ENCODE data around the gene MCM3.
A peak's percentile ranks its signal among the peaks of the same experiment; 100 is the strongest.

The MCM3 gene

DNA sequence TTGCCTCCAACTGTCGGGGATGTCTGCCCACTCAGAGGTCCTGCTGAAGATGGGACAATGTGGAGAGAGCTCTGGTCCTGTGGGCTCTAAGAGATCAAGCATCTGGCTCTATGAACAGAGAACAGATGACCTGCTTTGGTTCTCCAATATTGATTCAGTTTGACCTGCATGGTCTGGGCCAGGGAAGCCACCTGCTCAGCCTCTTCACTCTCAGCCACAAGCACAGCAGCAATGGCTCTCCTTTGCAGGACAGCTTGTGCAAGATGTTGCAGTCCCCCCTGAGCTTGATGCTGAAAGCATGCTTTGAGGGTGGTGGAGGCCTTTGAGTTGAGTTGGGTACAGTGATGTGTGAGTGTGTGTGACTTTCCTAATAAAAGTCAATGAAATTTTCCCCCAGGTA, 18.6 kb upstream of the MCM3 start:
- DNase-seq (ENCODE audit: low read depth, low spot score), result no peak

GRCh38 chr6:52301326-52301725, 16.8 kb upstream of the MCM3 start:
- no peak for DNase-seq (ENCODE audit: low read depth, low spot score)

GRCh38 chr6:52300489-52300931, 16.0 kb upstream of the MCM3 start:
- no peak for DNase-seq (ENCODE audit: low read depth, low spot score)

- no peak for DNase-seq (ENCODE audit: low read depth, low spot score)
Measured at GRCh38 chr6:52299653-52300052, 15.1 kb upstream of the MCM3 start.

DNA sequence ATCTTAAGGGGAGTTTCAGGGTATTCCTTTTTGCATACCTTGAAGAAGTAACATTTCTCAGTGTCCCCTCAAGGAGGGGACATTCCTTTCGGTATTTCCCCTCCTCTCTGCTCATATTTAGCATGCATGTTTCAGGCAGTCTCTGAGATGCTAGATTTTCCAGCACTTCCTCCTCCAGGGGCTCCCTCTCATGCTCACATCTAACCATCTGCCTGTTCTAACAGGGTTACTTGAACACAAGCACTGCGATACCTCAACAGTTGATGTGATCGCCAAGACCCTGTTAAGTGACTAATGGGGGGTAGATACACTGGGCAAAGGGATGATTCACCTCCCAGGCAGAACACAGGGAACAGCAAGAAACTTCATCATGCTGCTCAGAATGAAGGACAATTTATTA, 12.9 kb upstream of the MCM3 start:
- no peak for DNase-seq (ENCODE audit: low read depth, low spot score)

DNA sequence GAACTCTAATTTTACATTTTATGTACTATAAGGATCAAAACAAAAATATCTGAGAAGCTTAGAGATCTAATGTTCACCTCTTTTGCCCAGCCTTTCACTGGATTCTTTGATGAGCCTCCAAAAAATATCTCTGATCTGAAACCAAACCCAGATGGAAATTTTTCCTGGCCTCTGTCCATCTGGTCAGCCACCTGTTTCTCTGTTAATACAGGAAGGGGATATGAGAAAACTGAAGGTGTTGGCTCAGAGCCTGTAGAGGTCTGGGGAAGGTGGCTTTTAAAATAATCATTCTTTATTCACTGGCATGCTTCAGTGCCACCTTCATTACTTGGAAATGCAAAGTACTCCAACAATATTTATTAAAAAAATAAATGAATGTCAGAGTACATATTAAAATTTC, 8.5 kb upstream of the MCM3 start:
- DNase-seq (ENCODE audit: low read depth, low spot score), result no peak

GRCh38 chr6:52288841-52289240, 4.3 kb upstream of the MCM3 start:
- no peak for DNase-seq (ENCODE audit: low read depth, low spot score)

GRCh38 chr6:52288216-52288615, 3.7 kb upstream of the MCM3 start:
- no peak for DNase-seq (ENCODE audit: low read depth, low spot score)

- peak; percentile 81 for DNase-seq (ENCODE audit: low read depth, low spot score)
Measured at GRCh38 chr6:52286798-52287432, 2.4 kb upstream of the MCM3 start.

- DNase-seq (ENCODE audit: low read depth, low spot score), result no peak
Measured at GRCh38 chr6:52285177-52286068, 881 bp upstream of the MCM3 start.

GRCh38 chr6:52284131-52284459, 447 bp downstream of the MCM3 start:
- DNase-seq (ENCODE audit: low read depth, low spot score), result no peak

DNA sequence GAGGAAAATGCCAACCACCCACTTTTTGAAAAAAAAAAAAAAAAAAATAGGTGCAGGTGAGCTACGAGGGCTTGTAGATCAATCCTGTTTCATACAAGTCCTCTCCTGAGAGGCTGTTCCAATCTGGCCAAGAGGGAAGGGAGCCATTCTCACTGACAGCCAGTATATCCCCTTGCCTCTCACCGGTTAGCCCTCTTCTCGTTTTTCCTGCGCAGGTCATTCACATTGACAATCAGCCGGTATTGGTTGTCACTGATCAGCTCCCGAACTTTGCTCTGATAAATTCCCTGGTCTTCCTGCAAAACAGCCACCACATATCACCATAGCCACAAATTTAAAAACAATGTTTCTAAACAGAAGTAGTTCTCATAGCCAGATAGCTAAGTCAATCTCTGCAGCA, 1.4 kb downstream of the MCM3 start:
- no peak for DNase-seq (ENCODE audit: low read depth, low spot score)

- no peak for DNase-seq (ENCODE audit: low read depth, low spot score)
Measured at GRCh38 chr6:52276130-52276529, 8.4 kb downstream of the MCM3 start.

DNA sequence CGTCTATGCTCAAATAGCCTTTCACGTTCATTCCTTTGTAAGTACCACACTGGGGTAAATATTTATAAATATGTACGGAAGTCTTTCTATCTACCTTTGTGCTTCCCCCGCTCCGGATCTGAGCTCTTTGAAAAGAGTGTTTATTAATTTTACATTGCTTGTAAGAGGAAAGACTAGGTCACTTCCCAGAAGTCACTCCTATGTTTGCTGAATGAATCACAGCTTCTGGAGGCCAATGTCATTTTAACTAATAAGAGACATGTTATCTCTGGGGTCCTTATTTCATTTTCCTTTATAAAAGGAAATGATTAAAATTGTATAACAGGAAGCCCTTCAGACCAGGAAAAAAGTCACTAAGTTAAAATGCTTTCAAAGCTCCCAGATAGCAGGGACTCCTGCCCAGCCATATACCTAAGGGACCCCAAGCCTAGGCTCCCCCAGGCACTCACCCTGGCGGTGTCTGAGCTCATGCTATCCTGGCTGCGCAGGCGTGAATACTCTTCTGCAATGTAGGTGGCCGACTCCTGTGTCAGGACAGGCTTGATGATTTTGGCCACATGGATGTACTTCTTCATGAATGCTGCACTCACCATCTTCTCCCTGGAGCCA, 12.6 kb downstream of the MCM3 start:
- no peak for DNase-seq (ENCODE audit: low read depth, low spot score)

DNA sequence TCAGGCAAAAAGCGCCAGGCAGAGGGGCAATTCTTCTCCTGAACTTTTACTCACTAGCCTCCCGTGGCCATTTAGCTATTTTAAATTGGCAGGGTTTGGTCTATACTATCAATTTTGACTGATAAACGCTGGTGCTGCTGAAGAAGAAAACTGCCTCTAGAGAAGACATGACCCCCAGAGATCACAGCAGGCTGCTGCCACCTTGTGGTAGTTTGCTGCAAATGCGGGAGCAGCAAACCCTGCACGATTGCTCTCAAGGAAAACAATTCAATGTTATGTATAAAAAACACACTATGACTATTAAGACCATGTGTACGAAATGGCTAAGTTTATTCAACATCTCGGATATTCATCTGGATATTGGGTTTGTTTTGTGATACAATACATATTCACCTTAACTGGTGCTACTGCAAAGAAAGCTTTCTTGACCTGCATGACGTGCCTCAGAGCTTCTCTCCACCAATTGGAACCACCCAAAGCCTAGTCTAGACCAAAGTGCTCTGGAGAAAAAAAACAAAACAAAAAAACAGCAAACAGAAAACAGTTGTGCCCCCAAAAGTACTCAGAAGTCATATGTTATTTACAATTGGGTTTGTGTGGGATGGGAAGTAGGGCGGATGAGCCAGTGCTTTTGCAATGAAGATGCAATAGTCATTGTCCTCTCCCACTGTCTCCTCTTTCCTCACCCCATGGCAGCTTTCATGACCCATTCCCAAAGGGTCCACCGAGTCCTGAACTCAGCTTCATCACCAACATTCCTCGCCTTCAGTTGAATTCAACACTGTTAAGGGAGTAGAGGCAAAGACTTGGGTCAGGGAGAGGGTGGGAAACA, 20.6 kb downstream of the MCM3 start:
- peak; percentile 78 for DNase-seq (ENCODE audit: low read depth, low spot score)

- no peak for DNase-seq (ENCODE audit: low read depth, low spot score)
Measured at GRCh38 chr6:52262620-52263344, 21.8 kb downstream of the MCM3 start.

DNA sequence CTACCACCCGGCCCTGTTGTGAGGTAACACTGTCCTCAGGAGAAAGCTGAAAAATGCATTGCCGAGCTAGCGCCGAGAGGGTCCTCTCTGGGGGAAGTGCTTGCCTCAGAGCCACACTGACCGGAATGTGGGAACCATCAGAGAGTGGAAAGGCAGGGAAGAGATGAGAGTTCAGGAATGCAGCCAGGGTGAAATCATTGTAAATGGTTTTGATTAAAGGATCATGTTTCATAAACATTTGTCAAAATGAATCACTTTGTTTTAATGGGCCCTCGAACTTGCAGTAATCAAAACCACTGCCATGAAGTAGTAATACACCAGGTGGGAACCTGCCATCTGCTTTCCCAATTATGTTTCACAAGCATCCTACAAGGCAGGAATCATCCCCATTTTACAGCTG, 23.3 kb downstream of the MCM3 start:
- DNase-seq (ENCODE audit: low read depth, low spot score), result peak; percentile 5

GRCh38 chr6:52260634-52261033, 23.9 kb downstream of the MCM3 start:
- DNase-seq (ENCODE audit: low read depth, low spot score), result no peak

DNA sequence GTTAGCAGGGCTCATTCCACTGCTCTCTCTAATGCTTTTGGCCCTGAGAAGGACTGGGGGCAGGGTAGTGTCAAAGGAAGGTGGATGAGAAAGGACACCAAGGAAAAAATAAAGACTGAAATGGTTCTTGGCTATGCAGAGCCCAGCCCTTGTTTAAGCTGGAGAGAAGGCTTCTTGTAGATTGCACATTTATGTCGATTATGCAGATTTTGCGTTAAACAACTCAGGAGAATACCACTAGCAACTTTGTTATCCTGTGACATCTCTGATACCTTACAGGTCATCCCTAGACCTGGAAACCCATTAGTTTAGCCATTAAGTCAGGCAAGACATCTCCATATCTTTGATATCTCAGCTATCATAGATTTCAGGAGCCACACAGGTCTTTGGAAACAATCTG, 29.1 kb downstream of the MCM3 start:
- no peak for DNase-seq (ENCODE audit: low read depth, low spot score)

GRCh38 chr6:52254731-52255378, 29.7 kb downstream of the MCM3 start:
- no peak for DNase-seq (ENCODE audit: low read depth, low spot score)

DNA sequence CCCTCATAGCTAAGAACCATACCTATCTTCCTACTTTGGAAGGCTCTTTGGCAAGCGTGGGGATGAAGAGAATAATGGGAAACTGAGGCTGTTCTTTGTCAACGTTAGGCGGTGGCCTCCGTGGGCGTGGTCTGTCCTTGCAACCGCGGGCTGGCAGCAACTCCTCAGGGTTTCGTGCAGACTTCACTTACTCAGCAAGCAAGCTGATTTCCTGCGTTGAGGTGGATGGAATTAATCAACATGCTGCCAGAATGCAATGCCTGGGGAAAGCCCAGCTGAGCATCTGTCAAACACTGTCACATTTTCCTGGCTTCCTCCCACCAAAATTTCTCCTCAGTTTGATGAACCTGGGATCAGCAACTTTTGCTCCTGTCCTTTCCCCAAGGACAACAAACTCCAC, 31.0 kb downstream of the MCM3 start:
- DNase-seq (ENCODE audit: low read depth, low spot score), result no peak

Measured in astrocyte of the hippocampus (primary cell).